Heart left ventricle (tissue), 16 donors: ENCODE measurements around the gene PLEKHA6. TPM values are rescaled to one million over a fixed set of nuclear protein-coding genes. Genes with fewer than 3 reads are reported as not detected.
A peak's percentile ranks its signal among the peaks of the same experiment; 100 is the strongest.

ENCODE experiments used
- ATAC-seq, 4 donors: fragments of 200-7000 bp; cut with Tn5 transposase; one replicate each; pipeline ENCODE4 v1.9.1; 2020 to 2022; ENCODE audit warnings: moderate library complexity in 4 of 4, mild to moderate bottlenecking in 3 of 4, moderate number of reproducible peaks in 1 of 4
- DNase-seq, 5 donors: peaks; one replicate each; pipeline ENCODE4 v3.0.0-alpha.2; 2020
- H3K27ac ChIP-seq, 12 donors: fragments of 200-600 bp; sonication (generic) in 4 of 12; one replicate each; pipeline versions ENCODE4 v1.5.0 to v1.8.0; 2016 to 2022; ENCODE audit warnings: mild to moderate bottlenecking in 2 of 12
- H3K27me3 ChIP-seq, 9 donors: fragments of 200-600 bp; sonication (generic) in 2 of 9; one replicate each; pipeline versions ENCODE4 v1.5.1 to v1.8.0; 2016 to 2022; ENCODE audit warnings: mild to moderate bottlenecking in 3 of 9
- H3K36me3 ChIP-seq, 9 donors: fragments of 200-600 bp; sonication (generic) in 2 of 9; one replicate each; pipeline versions ENCODE4 v1.5.0 to v1.8.0; 2018 to 2022; ENCODE audit warnings: mild to moderate bottlenecking in 2 of 9
- H3K4me1 ChIP-seq, 12 donors: fragments of 200-600 bp; sonication (generic) in 4 of 12; one replicate each; pipeline versions ENCODE4 v1.5.0 to v1.8.0; 2016 to 2022; ENCODE audit warnings: mild to moderate bottlenecking in 3 of 12
- H3K4me3 ChIP-seq, 12 donors: fragments of 200-600 bp; sonication (generic) in 4 of 12; one replicate each; pipeline versions ENCODE4 v1.5.0 to v1.8.0; 2017 to 2022; ENCODE audit warnings: mild to moderate bottlenecking in 9 of 12, moderate library complexity in 4 of 12
- H3K9me3 ChIP-seq, 12 donors: fragments of 200-600 bp; sonication (generic) in 4 of 12; one replicate each; pipeline versions ENCODE4 v1.5.0 to v1.8.0; 2016 to 2022; ENCODE audit warnings: mild to moderate bottlenecking in 1 of 12
- POLR2A ChIP-seq, 2 donors: fragments of 450-650 bp; IDR thresholded peaks; one replicate each; pipeline ENCODE4 v1.6.1; 2017; ENCODE audit warnings: antibody characterized with exemption in 2 of 2, mild to moderate bottlenecking in 2 of 2, moderate library complexity in 2 of 2
- WGBS, 4 donors: extraction: QIAGEN DNeasy Blood & Tissue Kit in 2 of 4; methylation state at CpG; one replicate each; pipeline versions ENCODE4 v1.1.5 to v1.1.7; 2013 to 2018; 5-methylcytosine and 5-hydroxymethylcytosine counted together
- intact Hi-C, 10 donors: fragments of 100-400 bp; cut with DNase I; formaldehyde crosslinking; loops; one replicate each; pipeline versions ENCODE4 v1.11.1 to v1.14.2; 2022
- polyA plus RNA-seq, 2 donors: library from polyadenylated mRNA; stranded (reverse); fragments of 200-250 nt; gene quantifications; one replicate each; pipeline ENCODE4 v1.2.3, GENCODE V29; 2013
- total RNA-seq, 9 donors: library from RNA; depleted of rRNA in 2 of 9; stranded (reverse); fragments of >200 nt in 2 of 9; fragmentation: NEBNext Ultra II Directional in 3 of 9; extraction: Animal tissue kit (Norgen Biotek cat#: 25700) in 3 of 9; gene quantifications; one replicate each; pipeline versions ENCODE4 v1.1.0 to v1.2.4, GENCODE V29; 2016 to 2023
- TF ChIP-seq, protein P1 (sequence below), 12 donors: fragments of 200-600 bp; sonication (generic) in 4 of 12; IDR thresholded peaks; one replicate each; pipeline versions ENCODE4 v1.5.0 to v1.8.0; 2018 to 2022; ENCODE audit warnings: antibody characterized with exemption in 12 of 12, mild to moderate bottlenecking in 5 of 12
- donor health status: ischemic (EF 13 %, LVEDD 7.1; RV severe dilation, severe dysfunction).
- donor health status: healthy with polysubstance abuse.
- donor health status: DM: no; HTN: yes; CAD: no.
- donor health status: DM: no; HTN: no; CAD: no.
- donor health status: ischemic (EF 25% LVEDD 6.9; RV normal size, moderate dysfunction).
- donor health status: ischemic (EF 25% LVEDD 5.7; RV mildly dilated, moderate dysfunction).
- donor health status: healthy.
- donor health status: DM: yes; HTN: yes; CAD: no.
- donor health status: ischemic (EF 35%, LVEDD 5.7; RV mildly dilated, moderate dysfunction).
- donor health status: nonischemic (EF 11% LVEDD 7.7; RV severe dilation, severe dysfunction).
- donor health status: DM: yes; HTN: yes; CAD: no.
- donor health status: PGD.
- donor health status: ischemic (EF 29% LVEDD 5.4; RV normal size, mild dysfunction).
- donor health status: nonischemic (EF 23%, LVEDD 6.1; RV moderate dilation, normal function).

The PLEKHA6 gene
- total and polyA plus RNA-seq, 11 donors: 5.2 to 33.2 (median 18.9) TPM

- ATAC-seq: no peak
- intact Hi-C loops: loop anchor here in 6 of 10 donors (5.0 to 10.0 kb wide), 5 partner anchors 47 to 247 kb away; no protein-coding TSS in a partner anchor
Observed at GRCh38 chr1:204257446-204257845, 102.3 kb downstream of the PLEKHA6 start.

DNA sequence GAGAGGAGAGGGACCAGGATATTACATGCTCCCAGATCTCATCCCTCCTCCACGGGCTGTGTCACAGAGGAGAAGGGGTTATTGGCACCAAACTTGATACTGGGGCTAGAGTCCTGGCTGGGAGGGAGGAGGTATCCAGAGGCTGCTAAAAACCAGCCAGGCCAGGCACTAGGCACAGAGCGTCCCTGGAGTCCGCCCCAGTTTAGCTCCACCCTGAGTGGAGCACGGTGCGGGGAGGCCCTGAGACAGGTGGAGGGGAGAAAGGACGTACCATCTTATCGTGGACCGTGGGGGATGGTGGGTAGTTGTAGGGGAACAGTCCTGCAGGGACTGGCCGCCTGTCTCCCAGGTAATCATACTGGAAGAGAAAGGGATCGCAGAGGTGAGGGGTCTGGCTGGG is 103.2 kb downstream of the PLEKHA6 start:
- 74 to 88% (median 81%) methylated on average over 10 of the region's 10 CpGs for WGBS, 4 donors
- TF ChIP-seq, protein P1, sequence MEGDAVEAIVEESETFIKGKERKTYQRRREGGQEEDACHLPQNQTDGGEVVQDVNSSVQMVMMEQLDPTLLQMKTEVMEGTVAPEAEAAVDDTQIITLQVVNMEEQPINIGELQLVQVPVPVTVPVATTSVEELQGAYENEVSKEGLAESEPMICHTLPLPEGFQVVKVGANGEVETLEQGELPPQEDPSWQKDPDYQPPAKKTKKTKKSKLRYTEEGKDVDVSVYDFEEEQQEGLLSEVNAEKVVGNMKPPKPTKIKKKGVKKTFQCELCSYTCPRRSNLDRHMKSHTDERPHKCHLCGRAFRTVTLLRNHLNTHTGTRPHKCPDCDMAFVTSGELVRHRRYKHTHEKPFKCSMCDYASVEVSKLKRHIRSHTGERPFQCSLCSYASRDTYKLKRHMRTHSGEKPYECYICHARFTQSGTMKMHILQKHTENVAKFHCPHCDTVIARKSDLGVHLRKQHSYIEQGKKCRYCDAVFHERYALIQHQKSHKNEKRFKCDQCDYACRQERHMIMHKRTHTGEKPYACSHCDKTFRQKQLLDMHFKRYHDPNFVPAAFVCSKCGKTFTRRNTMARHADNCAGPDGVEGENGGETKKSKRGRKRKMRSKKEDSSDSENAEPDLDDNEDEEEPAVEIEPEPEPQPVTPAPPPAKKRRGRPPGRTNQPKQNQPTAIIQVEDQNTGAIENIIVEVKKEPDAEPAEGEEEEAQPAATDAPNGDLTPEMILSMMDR (IDR thresholded peaks at IDR 0.05): no peak
- TF ChIP-seq POLR2A (IDR thresholded peaks at IDR 0.05): no peak
- Histone ChIP-seq H3K27me3 (no peaks in the 10 kb centered on the region), H3K9me3 (no peaks in the 10 kb centered on the region), H3K4me3 (no peak overlapping the region), H3K36me3 (peaks cover 0 to 63% (median 26%) of the 10 kb centered on the region in 9 donors), H3K27ac (no peak overlapping the region), H3K4me1 (peaks cover 0 to 17% (median 0%) of the 10 kb centered on the region in 12 donors)
- DNase-seq (no peak), ATAC-seq (peak in 1 of 4 donors; percentile 14)
- intact Hi-C loops: loop anchor here in 6 of 10 donors (5.0 to 10.0 kb wide), 5 partner anchors 48 to 248 kb away; no protein-coding TSS in a partner anchor

More at GRCh38 chr1:204257446-204257845, 102.3 kb downstream of the PLEKHA6 start:
- Histone ChIP-seq H3K4me1 (peaks cover 0 to 15% (median 0%) of the 10 kb centered on the region in 12 donors), H3K36me3 (peaks cover 0 to 72% (median 28%) of the 10 kb centered on the region in 9 donors), H3K27ac (no peak overlapping the region), H3K27me3 (no peaks in the 10 kb centered on the region), H3K9me3 (no peaks in the 10 kb centered on the region), H3K4me3 (no peak overlapping the region)
- 89 to 94% (median 92%) methylated on average over 24 of the region's 24 CpGs for WGBS, 4 donors
- TF ChIP-seq POLR2A (IDR thresholded peaks at IDR 0.05): no peak
- TF ChIP-seq, protein P1 (IDR thresholded peaks at IDR 0.05): no peak
- DNase-seq: no peak

DNA sequence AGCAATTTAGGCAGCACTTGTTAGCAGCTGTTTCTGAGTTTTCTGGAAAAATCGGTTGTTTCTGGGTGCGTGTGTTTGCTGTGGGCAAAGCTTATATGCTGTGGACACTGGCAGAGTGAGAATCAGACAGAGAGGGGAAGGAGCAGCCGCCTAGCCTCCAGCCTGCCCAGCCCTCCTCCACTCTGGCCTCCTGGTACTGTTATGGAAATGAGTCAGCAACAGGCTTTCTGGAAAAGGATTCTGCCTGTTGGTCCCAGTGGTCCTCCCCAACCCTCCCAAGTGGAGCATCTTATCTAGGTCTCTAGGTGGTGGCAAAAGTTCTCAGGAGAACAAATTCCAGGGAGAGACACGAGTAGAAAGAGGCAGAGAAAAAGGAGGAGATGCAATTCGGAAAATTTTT is 103.8 kb downstream of the PLEKHA6 start:
- Histone ChIP-seq H3K9me3 (no peaks in the 10 kb centered on the region), H3K4me3 (no peak overlapping the region), H3K36me3 (peaks cover 0 to 60% (median 21%) of the 10 kb centered on the region in 9 donors), H3K27me3 (no peaks in the 10 kb centered on the region), H3K4me1 (peaks cover 0 to 17% (median 0%) of the 10 kb centered on the region in 12 donors), H3K27ac (no peak overlapping the region)
- ATAC-seq (peak in 2 of 4 donors; percentile 3 to 14), DNase-seq (no peak)
- intact Hi-C loops: loop anchor here in 6 of 10 donors (5.0 to 10.0 kb wide), 5 partner anchors 49 to 249 kb away; no protein-coding TSS in a partner anchor
- TF ChIP-seq POLR2A (IDR thresholded peaks at IDR 0.05): no peak
- TF ChIP-seq, protein P1 (IDR thresholded peaks at IDR 0.05): no peak
- WGBS, 4 donors: 68 to 77% (median 71%) methylated on average over 5 of the region's 5 CpGs

DNA sequence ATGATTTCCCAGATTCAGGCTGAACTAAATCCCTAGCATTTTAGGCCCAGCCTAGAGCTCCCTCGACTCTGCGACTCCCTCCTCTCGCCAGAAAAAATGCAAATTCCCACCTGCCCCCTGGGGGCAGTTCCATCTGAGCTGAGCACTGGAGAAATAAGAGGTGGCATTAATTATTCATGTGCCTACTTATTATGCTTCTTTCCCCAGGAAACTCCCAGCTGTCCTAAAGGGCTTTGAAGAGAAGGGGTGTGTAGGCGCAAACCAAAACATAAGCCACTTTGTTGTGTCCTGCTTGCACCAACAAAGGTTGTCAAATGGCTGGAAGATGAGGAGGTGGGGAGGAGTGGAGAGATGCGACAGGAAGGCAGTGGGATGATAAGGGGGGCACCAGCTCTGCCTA is 104.5 kb downstream of the PLEKHA6 start:
- Histone ChIP-seq H3K9me3 (no peaks in the 10 kb centered on the region), H3K27me3 (no peaks in the 10 kb centered on the region), H3K4me3 (no peak overlapping the region), H3K27ac (no peak overlapping the region), H3K4me1 (peaks cover 0 to 17% (median 0%) of the 10 kb centered on the region in 12 donors), H3K36me3 (peaks cover 0 to 53% (median 18%) of the 10 kb centered on the region in 9 donors)
- intact Hi-C loops: loop anchor here in 6 of 10 donors (5.0 to 10.0 kb wide), 5 partner anchors 50 to 250 kb away; no protein-coding TSS in a partner anchor
- DNase-seq (no peak), ATAC-seq (no peak)
- WGBS, 4 donors: 80 to 90% (median 84%) methylated on average over 5 of the region's 5 CpGs
- TF ChIP-seq, protein P1 (IDR thresholded peaks at IDR 0.05): no peak
- no peak for TF ChIP-seq POLR2A (IDR thresholded peaks at IDR 0.05)
